K562 (cell line): ENCODE data around the gene ATF5. TPM values are rescaled to one million over a fixed set of nuclear protein-coding genes. Genes with fewer than 3 reads are reported as not detected.

Experiments
- ARID1B ChIP-seq: fragments of 450-650 bp; IDR thresholded peaks from 2 replicates; pipeline ENCODE4 v1.6.1; 2016; ENCODE audit warnings: antibody characterized with exemption, mild to moderate bottlenecking, inconsistent platforms
- ATF1 ChIP-seq, 2 experiments: fragments of 450-650 bp in 1 of 2; IDR thresholded peaks; 2 replicates each; pipeline ENCODE4 v1.6.1; 2016; ENCODE audit warnings: missing compliant biosample characterization in 1 of 2, missing genetic modification characterization in 1 of 2
- CHD7 ChIP-seq: fragments of 200-600 bp; sonication (generic); IDR thresholded peaks from one replicate; pipeline ENCODE4 v1.6.1; 2012; ENCODE audit warnings: mild to moderate bottlenecking, low read depth, low read length, inconsistent platforms
- FOXO4 ChIP-seq: fragments of 450-650 bp; formaldehyde crosslinking; IDR thresholded peaks from 2 replicates; pipeline ENCODE4 v1.4.0; 2020; ENCODE audit warnings: mild to moderate bottlenecking, moderate library complexity
- IRF1 ChIP-seq: sonication (generic); formaldehyde crosslinking; IDR thresholded peaks from 2 replicates; pipeline ENCODE4 v1.8.0; 2022; ENCODE audit warnings: missing genetic modification reagents, mild to moderate bottlenecking, borderline replicate concordance
- MAFG ChIP-seq: fragments of 450-650 bp; conservative IDR thresholded peaks from 2 replicates; pipeline ENCODE4 v1.6.1; 2016; ENCODE audit warnings: missing genetic modification characterization, missing compliant biosample characterization
- MCM3 ChIP-seq: fragments of 450-650 bp; IDR thresholded peaks from 2 replicates; pipeline ENCODE4 v1.6.1; 2016
- MNT ChIP-seq, 2 experiments: fragments of 450-650 bp; conservative IDR thresholded peaks; 2 replicates each; pipeline ENCODE4 v1.6.1; 2017; ENCODE audit warnings: mild to moderate bottlenecking in 2 of 2, moderate library complexity in 2 of 2
- NFE2 ChIP-seq: IDR thresholded peaks from 2 replicates; pipeline ENCODE4 v1.6.1; 2014; ENCODE audit warnings: antibody characterized with exemption, low read depth
- RBM22 ChIP-seq: fragments of 200-400 bp; formaldehyde crosslinking; IDR thresholded peaks from 2 replicates; pipeline ENCODE4 v1.6.1; 2018; ENCODE audit warnings: low read length, low read depth; ENCODE audit not compliant: poor library complexity, severe bottlenecking
- TAF9B ChIP-seq: fragments of 450-650 bp; IDR thresholded peaks from 2 replicates; pipeline ENCODE4 v1.6.1; 2018; ENCODE audit warnings: mild to moderate bottlenecking; ENCODE audit not compliant: partially characterized antibody
- ZC3H8 ChIP-seq: fragments of 450-650 bp; IDR thresholded peaks from 2 replicates; pipeline ENCODE4 v1.6.1; 2017
- ZNF316 ChIP-seq: fragments of 450-650 bp; IDR thresholded peaks from 2 replicates; pipeline ENCODE4 v1.6.1; 2016
- ZNF384 ChIP-seq: IDR thresholded peaks from 2 replicates; pipeline ENCODE4 v1.6.1; 2012; ENCODE audit warnings: low read depth, low read length, improper control_type of control experiment
- ZNF507 ChIP-seq: conservative IDR thresholded peaks from 2 replicates; pipeline ENCODE4 v1.6.1; 2017; ENCODE audit warnings: missing genetic modification characterization, missing compliant biosample characterization
- polyA plus RNA-seq, 8 experiments: library from polyadenylated mRNA; depleted of rRNA in 4 of 8; stranded (reverse) in 5 of 8; unstranded in 3 of 8; fragments of >200 nt; fragmentation: Nextera tagmentation in 2 of 8; fragmentation: Illumina TruSeq in 1 of 8; extraction: Ambion mirVana in 2 of 8; extraction: Trizol in 1 of 8; gene quantifications; 2 replicates each; pipeline versions ENCODE4 v1.2.1 to v1.2.3, GENCODE V29; 2011 to 2014; ENCODE audit warnings: inconsistent platforms in 1 of 8, missing spikeins in 1 of 8
- total RNA-seq, 7 experiments: library from RNA; depleted of rRNA in 6 of 7; stranded (reverse); fragments of >200 nt in 6 of 7; fragmentation: Illumina TruSeq in 2 of 7; extraction: Trizol in 2 of 7; gene quantifications; 2 replicates each; pipeline versions ENCODE4 v1.2.1 to v1.2.3, GENCODE V29; 2011 to 2021; ENCODE audit warnings: low replicate concordance in 1 of 7

The ATF5 gene
- total and polyA plus RNA-seq, 9 of the 15 experiments (the other 6 are each of a cell fraction or from before 2014, with no cell fraction given), result 3.0 to 57.6 (median 11.1) TPM

GRCh38 chr19:49884760-49885159, 44.2 kb upstream of the ATF5 start (continued):
- TF ChIP-seq CHD7 (no peak), ZNF507 (no peak), IRF1 (CRISPR knock-in tag) (no peak), ZC3H8 (no peak), ZNF316 (peak; percentile 79), ARID1B (no peak), MCM3 (no peak), FOXO4 (CRISPR knock-in tag) (no peak), TAF9B (no peak), MNT (conservative IDR thresholded peaks at IDR 0.05) (no peak), ZNF384 (no peak), ATF1 (CRISPR knock-in tag; IDR thresholded peaks at IDR 0.05) (no peak), ATF1 (tag; IDR thresholded peaks at IDR 0.05) (no peak), NFE2 (peak; percentile 66), RBM22 (no peak), MAFG (tag) (peak; percentile 48)
